GM19397 (cell line): ENCODE data around the gene SMIM32.
A peak's percentile ranks its signal among the peaks of the same experiment; 100 is the strongest.

Experiments used
- ATAC-seq: cut with Tn5 transposase; IDR thresholded peaks from one replicate; pipeline ENCODE4 v1.9.1; 2021; ENCODE audit warnings: mild to moderate bottlenecking, moderate library complexity; ENCODE audit not compliant: unreplicated experiment

The SMIM32 gene

GRCh38 chr5:136190091-136190720 is 2.8 kb downstream of the SMIM32 start:
- no peak for ATAC-seq

- no peak for ATAC-seq
Observed at GRCh38 chr5:136188859-136189258, 4.1 kb downstream of the SMIM32 start.

- ATAC-seq = no peak
Observed at GRCh38 chr5:136186796-136187195, 6.2 kb downstream of the SMIM32 start.

GRCh38 chr5:136185974-136186665 is 6.8 kb downstream of the SMIM32 start:
- ATAC-seq = no peak

- ATAC-seq = no peak
Observed at GRCh38 chr5:136182618-136183017, 10.3 kb downstream of the SMIM32 start.

- ATAC-seq = no peak
Observed at GRCh38 chr5:136174021-136174659, 18.8 kb downstream of the SMIM32 start.

- no peak for ATAC-seq
Observed at GRCh38 chr5:136169218-136169617, 23.7 kb downstream of the SMIM32 start.

GRCh38 chr5:136166909-136167308 is 26.1 kb downstream of the SMIM32 start:
- peak; percentile 67 for ATAC-seq

GRCh38 chr5:136164226-136164625 is 28.7 kb downstream of the SMIM32 start:
- ATAC-seq = no peak

- ATAC-seq = no peak
Observed at GRCh38 chr5:136162008-136162407, 31.0 kb downstream of the SMIM32 start.

- no peak for ATAC-seq
Observed at GRCh38 chr5:136159457-136159856, 33.5 kb downstream of the SMIM32 start.

GRCh38 chr5:136157514-136157913 is 35.4 kb downstream of the SMIM32 start:
- no peak for ATAC-seq

GRCh38 chr5:136155761-136156160 is 37.2 kb downstream of the SMIM32 start:
- no peak for ATAC-seq

GRCh38 chr5:136155078-136155477 is 37.9 kb downstream of the SMIM32 start:
- no peak for ATAC-seq

GRCh38 chr5:136153581-136154236 is 39.3 kb downstream of the SMIM32 start:
- no peak for ATAC-seq

- no peak for ATAC-seq
Observed at GRCh38 chr5:136149891-136150290, 43.1 kb downstream of the SMIM32 start.

GRCh38 chr5:136147632-136148031 is 45.3 kb downstream of the SMIM32 start:
- ATAC-seq = no peak

- ATAC-seq = no peak
Observed at GRCh38 chr5:136146201-136146600, 46.8 kb downstream of the SMIM32 start.

- ATAC-seq = no peak
Observed at GRCh38 chr5:136145030-136145429, 47.9 kb downstream of the SMIM32 start.

- ATAC-seq = no peak
Observed at GRCh38 chr5:136143763-136144162, 49.2 kb downstream of the SMIM32 start.

GRCh38 chr5:136143312-136143711 is 49.6 kb downstream of the SMIM32 start:
- ATAC-seq = no peak

GRCh38 chr5:136141561-136141960 is 51.4 kb downstream of the SMIM32 start:
- peak; percentile 75 for ATAC-seq
